Right ventricle myocardium inferior (tissue), 1 donor: ENCODE measurements around the gene PRPF40A. TPM values are rescaled to one million over a fixed set of nuclear protein-coding genes. Genes with fewer than 3 reads are reported as not detected.
A peak's percentile ranks its signal among the peaks of the same experiment; 100 is the strongest.
"Not testable (repeated sequence)": the region's sequence is repeated elsewhere in the genome, so short reads cannot be mapped to it uniquely, and the experiment has no call there.

Experiments
- ATAC-seq: fragments of 200-7000 bp; cut with Tn5 transposase; one replicate; pipeline ENCODE4 v1.9.1; 2020; ENCODE audit warnings: mild to moderate bottlenecking, moderate library complexity
- DNase-seq: peaks from one replicate; pipeline ENCODE4 v3.0.0; 2021; ENCODE audit errors: missing footprints
- intact Hi-C: fragments of 100-400 bp; cut with DNase I; formaldehyde crosslinking; loops from one replicate; pipeline ENCODE4 v1.11.0; 2022
- long read RNA-seq: library from polyadenylated mRNA; unstranded; transcript quantifications from one replicate; pipeline ENCODE4 v2.0.0, GENCODE V29; 2021
- total RNA-seq: library from RNA; stranded (reverse); fragmentation: NEBNext Ultra II Directional; extraction: Animal tissue kit (Norgen Biotek cat#: 25700); gene quantifications from one replicate; pipeline ENCODE4 v1.2.1, GENCODE V29; 2021
- donor health status: DM: no; HTN: yes; CAD: no; lungs with severe emphysema.

Gene PRPF40A
- total RNA-seq, result 36.0 TPM
- long read RNA-seq, partial matches to known transcripts, result 6 of 18 reads
- long read RNA-seq, other reads (novel, unspliced or antisense), result 12 of 18 reads

DNA sequence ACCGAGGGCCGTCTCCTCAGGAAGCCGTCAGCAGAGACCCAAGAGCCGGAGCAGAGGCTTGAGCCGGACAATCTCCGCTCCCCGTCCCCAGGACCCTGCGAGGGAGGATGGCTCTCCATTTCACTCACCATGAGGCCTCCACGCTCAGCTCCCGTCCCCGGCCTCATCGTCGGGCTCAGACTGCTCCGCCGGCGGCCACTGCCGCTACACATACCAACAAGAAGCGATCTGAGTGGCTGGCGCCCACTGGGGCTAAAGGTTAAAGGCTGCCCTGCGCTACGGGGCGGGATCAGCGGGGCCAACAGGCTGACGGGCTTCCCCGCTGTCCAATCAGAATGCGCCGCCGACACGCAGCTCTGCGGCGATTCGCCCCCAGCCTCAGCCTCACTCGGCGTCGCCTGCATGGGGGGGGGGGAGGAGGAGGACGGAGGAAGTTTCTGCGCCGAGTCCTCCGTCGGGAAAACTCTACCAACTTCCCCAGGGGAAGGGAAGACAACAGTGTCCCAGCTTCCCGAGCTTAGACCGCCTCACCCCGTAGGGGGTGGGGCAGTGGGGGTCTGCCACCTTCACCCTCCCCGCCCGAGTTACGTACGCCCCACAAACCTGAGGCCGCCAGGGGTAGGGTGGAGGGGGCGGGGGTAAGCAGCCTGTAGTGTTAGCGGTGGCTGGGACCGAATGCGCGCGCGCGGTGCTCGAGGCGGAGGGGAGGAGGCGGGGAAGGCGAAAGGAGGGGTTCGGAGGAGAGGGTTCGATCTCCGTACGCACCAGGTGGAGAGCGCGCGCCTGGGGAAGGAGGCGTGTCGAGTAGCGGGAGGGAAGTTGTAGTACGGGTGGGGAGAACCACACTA is at the start of gene PRPF40A:
Gene PRPF40A, minus strand, starts transcription at position 234 of the 848 bp plus-strand sequence. Its CDS starts 22 bp downstream, at position 212.
- intact Hi-C loops, result loop anchor here (2.0 to 10.0 kb wide), 2 partner anchors 541 to 893 kb away; partner anchors contain the start of gene ARL5A
- peak; percentile 94 for ATAC-seq
- DNase-seq, result peak; percentile 98

DNA sequence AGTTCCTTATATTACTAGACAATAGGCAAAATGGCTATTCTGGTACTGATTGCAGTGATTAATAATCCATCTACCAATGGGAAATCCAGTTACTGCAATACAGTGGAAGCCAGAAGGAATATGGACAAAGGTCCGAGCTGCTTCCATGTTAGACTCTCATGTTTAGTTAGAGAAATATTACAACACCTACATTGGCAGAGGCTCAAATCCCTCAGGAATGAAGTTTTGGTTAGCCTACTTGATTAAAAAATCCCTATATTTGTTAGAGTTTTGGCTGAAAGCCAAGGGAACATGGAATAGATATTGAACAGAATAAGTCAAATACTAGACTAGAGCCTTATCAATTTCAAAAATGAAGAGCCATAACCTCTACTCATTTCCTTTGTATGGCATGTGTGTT is 49.7 kb upstream of the PRPF40A start:
- intact Hi-C loops, result no loop called here
- no peak for ATAC-seq
- no peak for DNase-seq

DNA sequence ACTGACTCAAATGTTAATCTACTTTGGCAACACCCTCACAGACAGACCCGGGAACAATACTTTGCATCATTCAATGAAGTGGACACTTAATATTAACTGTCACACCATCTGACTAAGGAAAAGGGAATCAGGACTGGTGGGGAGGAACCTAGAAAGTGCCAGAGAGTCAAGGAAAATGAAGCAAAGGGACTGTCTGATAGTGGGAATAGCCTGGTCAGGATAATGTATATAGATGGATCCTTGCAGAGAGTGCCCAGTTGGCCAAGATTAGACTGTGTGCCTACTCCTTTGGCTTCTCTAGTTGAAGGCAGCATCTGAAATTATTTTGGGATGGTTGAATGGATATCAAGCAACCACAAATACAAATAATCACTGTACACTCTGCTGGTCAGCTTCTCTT is 46.4 kb upstream of the PRPF40A start:
- DNase-seq (no peak), ATAC-seq (no peak)
- intact Hi-C loops, result no loop called here

DNA sequence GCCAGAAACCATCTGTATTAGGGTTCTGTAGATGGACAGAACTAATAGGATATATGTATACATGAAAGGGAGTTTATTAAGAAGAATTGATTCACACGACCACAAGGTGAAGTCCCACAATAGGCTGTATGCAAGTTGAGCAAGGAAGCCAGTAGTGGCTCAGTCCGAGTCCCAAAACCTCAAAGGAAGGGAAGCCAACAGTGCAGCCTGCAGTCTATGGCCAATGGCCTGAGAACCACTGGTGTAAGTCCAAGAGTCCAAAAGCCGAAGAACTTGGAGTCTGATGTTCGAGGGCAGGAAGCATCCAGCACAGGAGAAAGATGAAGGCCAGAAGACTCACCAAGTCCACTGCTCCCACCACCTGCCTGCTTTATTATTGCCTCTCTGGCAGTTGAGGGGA is 45.9 kb upstream of the PRPF40A start:
- peak; percentile 51 for ATAC-seq
- DNase-seq, intact Hi-C loops: not testable (repeated sequence)

DNA sequence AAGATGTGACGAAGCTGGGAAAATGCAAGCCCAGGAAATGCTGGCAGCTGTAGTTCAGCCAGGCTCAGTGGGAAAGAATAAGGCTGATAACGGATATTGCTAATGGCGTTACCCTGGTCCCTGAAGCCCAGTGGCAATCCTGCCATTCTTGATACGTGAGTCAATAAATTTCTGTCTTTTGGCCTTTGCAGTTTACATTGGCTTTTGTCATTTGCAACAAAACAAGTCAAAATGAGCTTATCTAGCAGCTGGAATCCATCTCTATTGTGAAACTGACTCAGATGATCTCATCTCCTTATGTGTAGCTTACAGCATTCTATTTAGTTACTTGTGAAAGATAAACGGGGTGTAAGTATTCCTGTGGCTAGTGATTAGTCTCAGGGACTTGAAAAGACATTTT is 44.9 kb upstream of the PRPF40A start:
- peak; percentile 37 for DNase-seq
- intact Hi-C loops, result no loop called here
- ATAC-seq, result peak; percentile 77

DNA sequence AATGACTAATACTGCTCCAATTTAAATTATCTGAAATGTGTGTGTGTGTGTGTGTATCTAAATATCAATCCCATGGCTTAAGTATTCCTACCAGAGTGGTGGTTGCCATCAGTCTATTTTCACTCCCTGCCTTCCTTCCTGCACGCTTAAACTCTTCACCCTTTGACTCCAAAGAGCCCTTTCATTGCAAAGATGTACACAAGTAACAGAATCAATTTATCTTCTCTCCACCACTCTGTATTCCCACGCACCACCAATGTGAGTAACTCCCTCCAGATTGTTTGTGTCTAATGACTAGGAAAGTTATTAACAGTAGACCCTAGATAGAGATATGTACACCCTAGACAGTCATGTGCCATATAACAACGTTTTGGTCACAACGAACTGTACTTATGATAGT is 44.0 kb upstream of the PRPF40A start:
- no peak for ATAC-seq
- no peak for DNase-seq
- intact Hi-C loops, result no loop called here

DNA sequence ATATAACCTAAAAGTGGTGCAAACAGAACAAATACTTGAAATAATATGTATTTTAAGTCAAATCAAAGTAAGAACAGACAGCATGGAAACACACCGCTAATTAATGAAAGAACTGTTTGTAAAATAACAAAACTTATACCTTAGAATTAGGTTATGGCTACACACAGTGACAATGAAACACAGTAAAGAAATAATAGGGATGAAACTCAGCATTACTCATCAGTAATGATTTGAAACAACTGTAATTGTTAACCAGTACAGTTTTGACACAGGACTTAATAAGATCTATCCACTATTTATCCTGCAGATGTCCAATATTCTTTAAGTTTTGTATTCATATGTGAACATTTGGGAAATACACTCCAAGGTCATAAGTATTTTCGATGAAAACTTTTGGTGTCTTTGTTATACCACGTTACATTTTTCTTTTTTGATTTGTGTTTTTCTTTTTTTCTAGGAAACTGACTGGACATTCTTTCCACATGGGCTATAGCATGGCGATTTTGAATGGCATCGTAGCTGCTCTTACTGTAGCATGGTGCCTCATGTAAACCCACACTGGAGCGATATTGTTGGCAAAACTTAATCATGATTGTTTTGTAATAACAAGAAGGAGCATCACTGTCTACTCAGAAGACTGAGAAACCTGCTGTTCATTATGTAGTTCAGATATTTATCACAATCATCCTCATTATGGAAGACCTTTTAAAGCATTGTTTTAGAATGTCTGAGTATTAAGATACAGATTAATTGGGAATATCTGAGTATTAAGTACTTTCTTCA is 42.2 kb upstream of the PRPF40A start:
- ATAC-seq (no peak), DNase-seq (no peak)

DNA sequence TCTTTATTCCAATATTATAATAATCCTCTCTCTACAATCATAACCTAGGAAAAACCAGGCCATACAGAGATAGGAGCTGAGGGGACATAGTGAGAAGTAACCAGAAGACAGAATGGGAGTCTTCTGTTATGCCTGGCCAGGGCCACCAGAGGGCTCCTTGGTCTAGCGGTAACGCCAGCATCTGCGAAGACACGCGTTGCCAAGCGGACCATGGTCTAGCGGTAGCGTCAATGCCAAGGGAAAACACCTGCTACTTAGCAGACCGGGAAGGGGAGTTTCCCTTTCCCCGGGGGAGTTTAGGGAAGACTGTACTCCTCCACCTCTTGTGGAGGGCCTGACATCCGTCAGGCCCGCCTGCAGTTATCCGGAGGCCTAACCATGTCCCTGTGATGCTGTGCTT is 37.8 kb upstream of the PRPF40A start:
- ATAC-seq, result no peak
- intact Hi-C loops, result no loop called here
- no peak for DNase-seq

More for the DNA sequence above, 42.2 kb upstream of the PRPF40A start:
- intact Hi-C loops, result no loop called here

DNA sequence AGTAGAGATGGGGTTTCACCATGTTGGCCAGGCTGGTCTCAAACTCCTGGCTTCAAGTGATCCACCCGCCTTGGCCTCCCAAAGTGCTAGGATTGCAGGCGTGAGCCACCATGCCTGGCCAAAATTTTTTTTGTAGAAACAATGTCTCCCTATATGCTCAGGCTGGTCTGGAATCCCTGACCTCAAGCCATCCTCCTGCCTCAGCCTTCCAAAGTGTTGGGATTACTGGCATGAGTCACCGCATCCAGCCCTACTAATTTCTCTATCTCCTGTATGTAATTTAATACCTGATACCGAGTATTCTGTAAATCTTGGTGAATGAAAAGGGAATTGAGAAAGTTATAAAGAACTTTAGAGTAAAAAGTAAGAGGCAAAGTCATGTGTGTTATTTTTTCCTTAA is 30.5 kb upstream of the PRPF40A start:
- ATAC-seq, DNase-seq, intact Hi-C loops: not testable (repeated sequence)

DNA sequence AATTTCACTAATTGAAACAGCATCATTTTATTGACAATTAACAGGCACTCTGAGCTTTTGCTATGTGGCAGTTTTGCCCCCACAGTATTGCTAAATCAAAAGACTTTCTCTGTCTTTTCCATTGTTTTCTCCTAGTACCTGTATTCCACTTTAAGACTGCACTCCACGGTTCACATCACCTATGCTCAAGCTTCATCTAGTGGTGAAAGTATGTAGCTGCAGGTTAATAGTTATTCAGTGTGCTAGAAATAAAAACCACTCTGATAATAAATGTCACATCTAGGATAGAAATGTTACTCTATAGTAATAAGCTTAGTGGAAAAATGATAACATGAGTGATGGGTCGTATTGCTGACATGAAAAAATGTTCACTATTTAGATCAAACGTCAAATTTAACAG is 25.7 kb upstream of the PRPF40A start:
- intact Hi-C loops, result no loop called here

DNA sequence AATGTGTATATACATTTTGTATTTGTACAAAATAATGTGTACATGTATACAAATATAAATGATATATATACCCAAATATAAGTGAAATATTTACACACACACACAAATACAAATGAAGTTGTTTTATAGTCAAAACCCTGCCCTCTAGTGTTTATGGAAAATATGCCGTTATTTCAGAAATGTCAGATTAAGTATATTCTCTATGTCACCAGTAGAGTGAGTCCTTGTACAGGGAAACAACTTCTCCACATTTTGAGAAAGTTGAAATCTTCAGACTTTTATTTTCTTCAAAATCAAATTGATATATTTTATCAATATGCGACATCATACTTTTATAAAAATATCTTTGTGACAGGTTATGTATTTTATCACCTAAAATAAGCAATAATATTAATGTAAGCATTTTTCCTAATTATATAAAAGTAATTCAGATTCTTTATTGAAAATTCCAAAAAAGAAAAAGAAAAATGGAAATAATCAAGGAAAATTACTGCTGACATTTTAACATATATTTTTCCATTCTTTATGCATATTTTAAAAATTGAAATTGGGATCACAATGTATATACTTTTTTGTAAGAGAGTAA is 23.6 kb upstream of the PRPF40A start:
- DNase-seq, result no peak
- intact Hi-C loops, result no loop called here
- ATAC-seq, result no peak

More for the DNA sequence above, 25.7 kb upstream of the PRPF40A start:
- DNase-seq (no peak), ATAC-seq (no peak)

DNA sequence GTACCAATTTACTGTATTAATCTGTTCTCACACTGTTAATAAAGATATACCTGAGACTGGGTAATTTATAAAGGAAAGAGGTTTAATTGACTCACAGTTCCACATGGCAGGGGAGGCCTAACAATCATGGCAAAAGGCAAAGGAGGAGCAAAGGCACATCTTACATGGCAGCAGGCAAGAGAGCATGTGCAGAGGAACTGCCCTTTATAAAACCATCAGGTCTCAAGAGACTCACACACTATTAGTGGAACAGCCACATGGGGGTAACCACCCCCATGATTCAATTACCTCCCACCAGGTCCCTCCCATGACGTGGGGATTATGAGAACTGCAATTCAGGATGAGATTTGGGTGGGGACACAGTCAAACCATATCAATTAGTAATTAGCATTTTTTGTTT is 22.4 kb upstream of the PRPF40A start:
- DNase-seq, ATAC-seq, intact Hi-C loops: not testable (repeated sequence)

DNA sequence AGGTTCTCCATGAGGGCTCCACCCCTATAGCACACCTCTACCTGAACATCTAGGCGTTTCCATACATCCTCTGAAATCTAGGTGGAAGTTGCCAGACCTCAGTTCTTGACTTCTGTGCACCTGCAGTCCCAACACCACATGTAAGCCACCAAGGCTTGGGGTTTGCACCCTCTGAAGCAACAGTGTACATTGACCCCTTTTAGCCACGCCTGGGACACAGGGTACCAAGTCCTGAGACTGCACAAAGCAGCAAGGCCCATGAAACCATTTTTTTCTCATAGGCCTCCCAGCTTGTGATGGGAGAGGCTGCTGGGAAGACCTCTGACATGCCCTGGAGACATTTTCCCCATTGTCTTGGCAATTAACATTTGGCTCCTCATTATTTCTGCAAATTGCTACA is 21.2 kb upstream of the PRPF40A start:
- no peak for ATAC-seq
- DNase-seq, result no peak
- intact Hi-C loops, result no loop called here

DNA sequence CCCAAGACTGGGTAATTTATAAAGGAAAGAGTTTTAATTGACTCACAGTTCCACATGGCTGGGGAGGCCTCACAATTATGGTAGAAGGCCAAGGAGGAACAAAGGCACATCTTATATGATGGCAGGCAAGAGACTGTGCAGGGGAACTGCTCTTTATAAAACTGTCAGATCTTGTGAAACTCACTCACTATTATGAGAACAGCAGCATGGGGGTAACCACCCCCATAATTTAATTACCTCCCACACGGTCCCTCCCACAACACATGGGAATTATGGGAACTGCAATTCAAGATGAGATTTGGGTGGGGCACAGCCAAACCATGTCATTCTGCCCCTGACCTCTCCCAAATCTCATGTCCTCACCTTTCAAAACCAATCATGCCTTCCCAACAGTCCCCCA is 20.2 kb upstream of the PRPF40A start:
- ATAC-seq, DNase-seq, intact Hi-C loops: not testable (repeated sequence)

DNA sequence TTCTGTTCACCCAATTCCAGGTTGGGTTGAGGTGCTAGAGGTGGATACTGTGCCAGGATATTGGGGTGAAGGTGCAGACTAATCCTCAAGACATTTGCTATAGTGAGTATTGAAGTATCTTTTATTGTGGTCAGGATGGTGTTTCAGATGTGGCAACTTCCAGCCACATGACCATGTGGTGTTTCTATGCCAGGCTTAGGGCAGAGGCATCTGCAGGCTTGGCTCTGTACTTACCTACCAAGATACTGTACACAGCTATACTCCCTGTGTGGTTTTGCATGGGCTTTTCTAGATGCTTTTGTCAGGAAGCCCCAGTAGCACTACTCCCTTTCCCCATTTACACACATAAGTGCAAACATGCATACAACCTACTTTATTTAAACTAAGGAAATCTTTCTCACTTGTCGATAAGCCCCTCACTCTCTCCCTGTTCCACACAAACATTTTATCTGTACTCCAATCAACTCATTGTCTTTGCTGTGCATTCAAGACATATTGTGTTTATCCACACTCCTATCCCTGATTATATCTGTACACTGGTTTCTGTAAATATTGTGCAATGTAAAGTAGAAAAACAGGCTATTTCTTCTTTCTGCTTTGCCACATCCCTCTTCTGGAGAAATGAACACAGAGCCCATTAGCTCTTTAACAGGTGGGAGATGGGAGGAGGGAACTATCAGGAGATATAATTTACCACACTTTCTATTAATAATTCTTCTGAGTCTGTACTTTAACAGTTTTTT is 13.5 kb upstream of the PRPF40A start:
- ATAC-seq (no peak), DNase-seq (no peak)
- intact Hi-C loops, result no loop called here

DNA sequence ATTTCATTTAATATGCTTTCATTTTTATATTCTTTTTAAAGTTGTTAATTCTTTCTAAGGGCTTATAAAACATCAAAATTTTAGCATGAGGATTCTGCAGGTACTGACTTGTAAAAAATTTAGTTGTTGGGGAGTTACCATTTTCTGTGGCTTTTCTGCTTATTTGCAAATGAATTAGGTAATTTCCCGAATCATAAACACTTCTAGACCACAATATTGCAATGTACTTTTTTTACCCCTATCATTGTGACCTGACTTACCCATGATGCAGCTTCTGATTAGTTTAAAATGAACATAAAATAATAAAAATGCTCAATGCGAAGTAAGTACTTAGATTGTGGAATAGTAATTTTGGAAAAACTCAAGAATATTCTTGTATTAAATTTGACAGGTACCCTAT is 12.6 kb upstream of the PRPF40A start:
- intact Hi-C loops, result no loop called here
- ATAC-seq (no peak), DNase-seq (no peak)

DNA sequence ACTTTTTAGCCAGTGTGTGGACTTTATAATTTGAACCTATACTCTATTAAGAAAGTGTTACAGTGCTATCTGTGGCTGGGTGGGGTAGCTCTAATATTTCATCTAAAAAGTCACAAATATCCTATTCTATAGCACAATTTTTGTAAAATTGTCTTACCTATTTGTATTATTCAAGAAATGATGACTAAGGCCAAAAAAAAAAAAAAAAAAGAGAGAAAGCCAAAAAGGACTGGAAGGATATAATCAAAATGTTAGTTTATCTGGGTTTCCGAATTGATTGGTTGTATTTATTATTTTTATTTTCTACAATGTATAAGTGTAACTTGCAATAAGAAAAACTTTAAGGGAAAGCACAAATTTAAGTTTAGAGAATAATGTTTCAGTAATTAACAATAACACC is 6.7 kb upstream of the PRPF40A start:
- ATAC-seq, result no peak
- no peak for DNase-seq
- intact Hi-C loops, result loop anchor here (5.0 kb wide), 1 partner anchor 687 kb away; no protein-coding TSS in a partner anchor

DNA sequence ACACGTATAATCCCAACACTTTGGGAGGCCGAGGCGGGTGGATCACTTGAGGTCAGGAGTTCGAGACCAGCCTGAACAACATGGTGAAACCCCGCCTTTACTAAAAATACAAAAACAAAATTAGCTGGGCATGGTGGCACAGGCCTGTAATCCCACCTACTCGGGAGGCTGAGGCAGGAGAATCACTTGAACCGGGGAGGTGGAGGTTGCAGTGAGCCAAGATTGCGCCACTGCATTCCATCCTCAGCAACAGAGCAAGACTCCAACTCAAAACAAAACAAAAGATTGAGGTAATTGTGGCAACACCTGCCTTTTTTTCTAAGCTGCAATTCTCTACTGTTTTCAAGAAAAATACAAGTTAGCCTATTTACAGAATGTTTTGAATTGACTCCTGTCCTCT is 5.4 kb upstream of the PRPF40A start:
- ATAC-seq, DNase-seq: not testable (repeated sequence)
- intact Hi-C loops, result loop anchor here (5.0 kb wide), 1 partner anchor 685 kb away; no protein-coding TSS in a partner anchor
